ENCODE data around the gene CHN2.
A peak's percentile ranks its signal among the peaks of the same experiment; 100 is the strongest.

The CHN2 gene

DNA sequence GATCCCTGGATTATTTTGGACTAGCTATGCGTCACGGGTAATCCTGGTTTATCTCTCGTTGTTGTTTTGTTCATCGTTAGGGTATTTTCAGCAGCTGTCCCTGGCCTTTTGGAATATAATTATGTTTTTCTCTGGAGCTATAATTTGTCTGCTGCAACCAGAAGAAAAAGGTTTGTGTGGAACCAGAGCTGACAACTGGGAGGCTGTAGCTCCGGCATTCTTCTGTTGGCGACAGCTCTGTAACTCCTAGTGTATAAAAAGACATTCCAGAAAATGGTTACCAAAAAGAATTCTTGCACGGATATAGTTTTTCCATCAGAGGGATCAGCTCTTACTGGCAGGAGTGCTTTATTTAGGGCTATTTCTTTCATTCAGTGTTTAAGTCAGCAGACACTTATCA lies 238.1 kb downstream of the CHN2 start:
- TF ChIP-seq, protein P1, sequence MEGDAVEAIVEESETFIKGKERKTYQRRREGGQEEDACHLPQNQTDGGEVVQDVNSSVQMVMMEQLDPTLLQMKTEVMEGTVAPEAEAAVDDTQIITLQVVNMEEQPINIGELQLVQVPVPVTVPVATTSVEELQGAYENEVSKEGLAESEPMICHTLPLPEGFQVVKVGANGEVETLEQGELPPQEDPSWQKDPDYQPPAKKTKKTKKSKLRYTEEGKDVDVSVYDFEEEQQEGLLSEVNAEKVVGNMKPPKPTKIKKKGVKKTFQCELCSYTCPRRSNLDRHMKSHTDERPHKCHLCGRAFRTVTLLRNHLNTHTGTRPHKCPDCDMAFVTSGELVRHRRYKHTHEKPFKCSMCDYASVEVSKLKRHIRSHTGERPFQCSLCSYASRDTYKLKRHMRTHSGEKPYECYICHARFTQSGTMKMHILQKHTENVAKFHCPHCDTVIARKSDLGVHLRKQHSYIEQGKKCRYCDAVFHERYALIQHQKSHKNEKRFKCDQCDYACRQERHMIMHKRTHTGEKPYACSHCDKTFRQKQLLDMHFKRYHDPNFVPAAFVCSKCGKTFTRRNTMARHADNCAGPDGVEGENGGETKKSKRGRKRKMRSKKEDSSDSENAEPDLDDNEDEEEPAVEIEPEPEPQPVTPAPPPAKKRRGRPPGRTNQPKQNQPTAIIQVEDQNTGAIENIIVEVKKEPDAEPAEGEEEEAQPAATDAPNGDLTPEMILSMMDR (conservative IDR thresholded peaks at IDR 0.05; ENCODE audit: low read depth, low read length) = no peak
- no peak for DNase-seq (ENCODE audit: low read depth)
- H3K4me3 ChIP-seq (ENCODE audit: low read length) = no peak overlapping the region

DNA sequence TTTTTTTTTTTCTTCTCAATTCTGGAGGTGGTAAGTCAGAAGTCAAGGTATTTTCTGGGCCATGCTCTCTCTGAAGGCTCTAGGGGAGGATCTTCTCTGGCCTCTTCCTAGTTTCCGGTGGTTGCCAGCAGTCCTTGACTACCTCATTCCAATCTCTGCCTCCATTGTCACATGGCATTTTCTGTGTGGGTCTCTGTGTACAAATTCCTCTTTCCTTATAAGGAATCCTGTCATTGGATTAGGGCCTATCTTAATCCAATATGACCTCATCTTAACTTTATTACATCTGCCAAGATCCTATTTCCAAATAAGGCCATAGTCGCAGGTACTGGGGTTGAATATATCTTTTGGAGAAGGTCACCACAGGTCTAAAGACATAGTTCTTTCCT lies 239.8 kb downstream of the CHN2 start:
- TF ChIP-seq, protein P1 (conservative IDR thresholded peaks at IDR 0.05; ENCODE audit: low read depth, low read length) = no peak

DNA sequence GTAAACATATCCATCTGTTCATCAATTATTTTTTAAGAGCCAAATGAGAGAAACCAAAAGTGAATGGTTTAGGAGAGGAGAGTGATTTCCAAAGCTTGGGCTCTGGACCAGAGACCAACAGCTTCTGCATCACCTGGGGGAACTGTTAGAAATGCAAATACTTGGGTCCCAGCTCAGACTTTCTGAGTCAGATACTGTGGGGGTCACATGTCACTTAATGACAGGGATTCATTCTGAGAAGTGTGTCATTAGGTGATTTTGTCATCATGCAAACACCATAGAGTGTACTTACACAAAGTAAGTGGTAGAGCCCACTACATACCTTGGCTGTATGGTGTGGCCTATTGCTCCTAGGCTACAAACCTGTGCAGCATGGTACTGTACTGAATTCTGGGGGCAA lies 240.6 kb downstream of the CHN2 start:
- no peak overlapping the region for H3K4me3 ChIP-seq (ENCODE audit: low read length)
- TF ChIP-seq, protein P1 (conservative IDR thresholded peaks at IDR 0.05; ENCODE audit: low read depth, low read length) = no peak
- no peak for DNase-seq (ENCODE audit: low read depth)

More for the DNA sequence above, 239.8 kb downstream of the CHN2 start:
- no peak for DNase-seq (ENCODE audit: low read depth)
- H3K4me3 ChIP-seq (ENCODE audit: low read length) = no peak overlapping the region

DNA sequence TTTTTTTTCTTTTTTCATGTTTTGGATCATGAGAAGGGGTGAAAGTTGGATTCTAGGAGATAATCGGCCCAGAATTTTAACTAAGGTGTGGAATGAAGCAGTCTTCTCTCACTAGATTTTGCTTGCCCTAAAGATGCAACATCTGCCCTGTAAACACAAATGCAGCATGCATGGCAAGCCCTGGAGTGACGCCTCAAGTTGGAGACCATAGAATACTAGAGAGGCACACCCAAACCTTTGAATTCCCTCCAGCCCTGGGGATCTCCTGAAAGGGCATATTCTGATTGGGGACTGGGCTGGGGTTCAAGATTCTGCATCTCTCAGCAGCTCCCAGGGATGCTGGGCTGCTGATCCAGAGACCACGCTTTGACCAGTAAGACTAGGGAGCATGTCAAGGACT lies 241.3 kb downstream of the CHN2 start:
- no peak for DNase-seq (ENCODE audit: low read depth)
- TF ChIP-seq, protein P1 (conservative IDR thresholded peaks at IDR 0.05; ENCODE audit: low read depth, low read length) = no peak
- H3K4me3 ChIP-seq (ENCODE audit: low read length) = no peak overlapping the region

DNA sequence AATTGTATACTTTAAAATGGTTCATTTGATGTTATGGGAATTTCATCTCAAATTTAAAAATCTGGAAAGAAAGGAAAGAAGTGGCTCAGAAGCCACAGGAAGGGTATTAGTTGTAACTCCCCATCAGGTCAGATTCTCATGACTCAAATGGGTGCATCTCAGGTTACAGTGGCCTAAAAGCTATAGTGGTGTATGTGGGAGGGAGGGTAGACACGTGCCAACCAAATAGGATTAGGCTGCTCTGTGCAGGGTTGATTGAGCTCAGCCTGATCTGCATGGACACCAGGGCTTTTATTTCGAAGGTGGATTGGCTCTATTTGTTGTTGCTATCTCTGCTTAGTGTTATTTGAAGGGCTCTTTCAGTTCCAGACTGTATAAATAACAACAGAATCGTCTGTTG lies 247.6 kb downstream of the CHN2 start:
- H3K4me3 ChIP-seq (ENCODE audit: low read length) = no peak overlapping the region
- TF ChIP-seq, protein P1 (conservative IDR thresholded peaks at IDR 0.05; ENCODE audit: low read depth, low read length) = no peak
- DNase-seq (ENCODE audit: low read depth) = peak; percentile 86

DNA sequence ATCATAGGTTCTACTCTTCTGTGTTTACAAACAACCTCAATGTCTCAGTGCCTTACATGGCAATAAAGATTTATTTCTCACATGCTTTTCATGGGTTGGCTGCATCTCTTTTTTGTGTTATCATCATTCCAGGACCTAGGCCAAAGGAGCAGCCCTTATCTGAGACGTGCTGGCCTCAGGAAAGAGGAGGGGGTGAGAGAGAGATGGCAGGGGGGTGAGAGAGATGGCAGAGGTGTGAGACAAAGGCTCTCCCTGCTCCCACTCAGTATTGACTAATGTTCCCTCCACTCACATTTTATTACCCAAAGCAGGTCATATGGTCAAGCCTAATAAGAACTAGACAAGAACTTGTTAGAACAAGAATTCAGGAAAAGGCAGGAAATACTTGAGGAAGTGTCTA lies 249.0 kb downstream of the CHN2 start:
- H3K4me3 ChIP-seq (ENCODE audit: low read length) = no peak overlapping the region
- TF ChIP-seq, protein P1 (conservative IDR thresholded peaks at IDR 0.05; ENCODE audit: low read depth, low read length) = no peak
- no peak for DNase-seq (ENCODE audit: low read depth)

DNA sequence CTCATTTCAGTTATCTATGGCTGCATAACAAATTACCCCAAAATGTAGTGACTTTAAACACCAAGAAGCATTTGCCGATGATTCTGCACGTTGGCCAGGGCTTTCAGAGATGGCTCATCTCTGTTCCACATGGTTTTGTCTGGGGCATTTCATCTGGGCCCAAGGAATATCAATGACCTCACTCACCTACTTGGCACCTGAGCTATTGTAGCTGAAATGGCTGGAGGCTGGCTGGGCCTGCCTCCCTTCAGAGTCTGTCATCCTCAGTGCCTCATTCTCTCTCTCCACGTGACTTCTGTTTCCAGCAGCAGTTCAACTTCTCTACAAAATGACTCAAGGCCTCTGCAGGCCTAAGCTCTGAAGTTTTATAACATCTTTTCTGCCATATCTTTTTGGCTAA lies 249.7 kb downstream of the CHN2 start:
- TF ChIP-seq, protein P1 (conservative IDR thresholded peaks at IDR 0.05; ENCODE audit: low read depth, low read length) = no peak
- DNase-seq (ENCODE audit: low read depth) = no peak
- no peak overlapping the region for H3K4me3 ChIP-seq (ENCODE audit: low read length)
